GM23338 (cell line): ENCODE measurements around the gene TFIP11. TPM values are rescaled to one million over a fixed set of nuclear protein-coding genes. Genes with fewer than 3 reads are reported as not detected.

Experiments
- ATAC-seq: fragments of 200-7000 bp; cut with Tn5 transposase; 3 replicates; pipeline ENCODE4 v1.9.1; 2020
- DNase-seq: peaks from one replicate; pipeline ENCODE4 v3.0.0-alpha.2; 2015; ENCODE audit warnings: low spot score
- H2AFZ ChIP-seq: fragments of 200-600 bp; sonication (generic); 2 replicates; pipeline ENCODE4 v1.8.0; 2016; ENCODE audit warnings: antibody characterized with exemption, mild to moderate bottlenecking, moderate library complexity
- H3F3A ChIP-seq: fragments of 200-600 bp; sonication (generic); replicated peaks from 2 replicates; pipeline ENCODE4 v1.8.0; 2017; ENCODE audit warnings: antibody characterized with exemption, mixed run types, low read depth
- H3K27ac ChIP-seq: fragments of 200-600 bp; sonication (generic); 2 replicates; pipeline ENCODE4 v1.6.1; 2016; ENCODE audit warnings: low read depth
- H3K27me3 ChIP-seq: fragments of 200-600 bp; sonication (generic); 2 replicates; pipeline ENCODE4 v1.8.0; 2016; ENCODE audit warnings: mild to moderate bottlenecking, mixed run types, moderate library complexity; ENCODE audit not compliant: insufficient read depth
- H3K36me3 ChIP-seq: fragments of 200-600 bp; sonication (generic); 2 replicates; pipeline ENCODE4 v1.8.0; 2016; ENCODE audit warnings: mild to moderate bottlenecking; ENCODE audit not compliant: insufficient read depth
- H3K4me1 ChIP-seq: fragments of 200-600 bp; sonication (generic); 2 replicates; pipeline ENCODE4 v1.8.0; 2016; ENCODE audit warnings: mild to moderate bottlenecking, moderate library complexity; ENCODE audit not compliant: insufficient read depth
- H3K4me2 ChIP-seq: fragments of 200-600 bp; sonication (generic); 2 replicates; pipeline ENCODE4 v1.7.1; 2017; ENCODE audit warnings: mixed run types
- H3K4me3 ChIP-seq: fragments of 200-600 bp; sonication (generic); 2 replicates; pipeline ENCODE4 v1.6.1; 2016; ENCODE audit warnings: mixed run types
- H3K79me2 ChIP-seq: fragments of 200-600 bp; sonication (generic); replicated peaks from 2 replicates; pipeline ENCODE4 v1.8.0; 2017; ENCODE audit warnings: mild to moderate bottlenecking; ENCODE audit not compliant: insufficient read depth
- H3K9me2 ChIP-seq: fragments of 200-600 bp; sonication (generic); 2 replicates; pipeline ENCODE4 v1.8.0; 2017; ENCODE audit not compliant: insufficient read depth
- H4K20me1 ChIP-seq: fragments of 200-600 bp; sonication (generic); replicated peaks from 2 replicates; pipeline ENCODE4 v1.8.0; 2017; ENCODE audit warnings: mild to moderate bottlenecking; ENCODE audit not compliant: insufficient read depth
- H3K27ac Mint-ChIP-seq: 2 replicates; pipeline ENCODE4 v1.8.0; 2020; ENCODE audit warnings: inconsistent platforms, mild to moderate bottlenecking, moderate library complexity, mixed read lengths
- H3K27me3 Mint-ChIP-seq: 3 replicates; pipeline ENCODE4 v1.8.0; 2022; ENCODE audit warnings: low read depth, mild to moderate bottlenecking, moderate library complexity, mixed read lengths, inconsistent platforms; ENCODE audit not compliant: insufficient read depth, poor library complexity
- H3K36me3 Mint-ChIP-seq: 3 replicates; pipeline ENCODE4 v1.8.0; 2021; ENCODE audit warnings: low read depth, mild to moderate bottlenecking, inconsistent platforms, moderate library complexity, mixed read lengths
- H3K4me1 Mint-ChIP-seq: 3 replicates; pipeline ENCODE4 v1.8.0; 2020; ENCODE audit warnings: mild to moderate bottlenecking, inconsistent platforms, mixed read lengths
- H3K4me3 Mint-ChIP-seq: 3 replicates; pipeline ENCODE4 v1.8.0; 2021; ENCODE audit warnings: moderate library complexity, mild to moderate bottlenecking, inconsistent platforms, mixed read lengths
- H3K9me3 Mint-ChIP-seq: 3 replicates; pipeline ENCODE4 v1.8.0; 2020; ENCODE audit warnings: moderate library complexity, mild to moderate bottlenecking, inconsistent platforms, mixed read lengths
- CREB1 ChIP-seq: fragments of 250-450 bp; sonication (Bioruptor Pico); IDR thresholded peaks from 2 replicates; pipeline ENCODE4 v1.5.0; 2020; ENCODE audit warnings: low read depth, mild to moderate bottlenecking, moderate library complexity
- ETS1 ChIP-seq: IDR thresholded peaks from 2 replicates; pipeline ENCODE4 v1.6.1; 2016; ENCODE audit warnings: antibody characterized with exemption
- EZH2 ChIP-seq: fragments of 200-600 bp; sonication (generic); IDR thresholded peaks from one replicate; pipeline ENCODE4 v1.8.0; 2017; ENCODE audit warnings: antibody characterized with exemption, mild to moderate bottlenecking, low read depth; ENCODE audit not compliant: unreplicated experiment
- EZH2phosphoT487 ChIP-seq: fragments of 200-600 bp; sonication (generic); IDR thresholded peaks from one replicate; pipeline ENCODE4 v1.8.1; 2018; ENCODE audit warnings: antibody characterized with exemption; ENCODE audit not compliant: unreplicated experiment
- JUNB ChIP-seq: IDR thresholded peaks from one replicate; pipeline ENCODE4 v1.6.1; 2016; ENCODE audit warnings: antibody characterized with exemption; ENCODE audit not compliant: unreplicated experiment
- NANOG ChIP-seq: IDR thresholded peaks from 2 replicates; pipeline ENCODE4 v1.6.1; 2016; ENCODE audit warnings: antibody characterized with exemption, borderline replicate concordance
- POLR2AphosphoS5 ChIP-seq: IDR thresholded peaks from 2 replicates; pipeline ENCODE4 v1.6.1; 2016; ENCODE audit warnings: antibody characterized with exemption, low read depth
- ZNF114 ChIP-seq: fragments of 250-450 bp; sonication (Bioruptor Pico); IDR thresholded peaks from 2 replicates; pipeline ENCODE4 v1.5.0; 2020; ENCODE audit warnings: mild to moderate bottlenecking, moderate library complexity
- ZNF331 ChIP-seq: fragments of 250-450 bp; sonication (Bioruptor Pico); IDR thresholded peaks from 2 replicates; pipeline ENCODE4 v1.5.0; 2020; ENCODE audit warnings: low read depth, mild to moderate bottlenecking, moderate library complexity
- polyA plus RNA-seq: library from polyadenylated mRNA; unstranded; fragments of >200 nt; fragmentation: Nextera tagmentation; extraction: Ambion mirVana; gene quantifications from 2 replicates; pipeline ENCODE4 v1.2.1, GENCODE V29; 2016
- total RNA-seq: library from RNA; depleted of rRNA; stranded (reverse); fragments of >200 nt; shearing (Covaris generic); gene quantifications from 2 replicates; pipeline ENCODE4 v1.2.3, GENCODE V29; 2014
- TF ChIP-seq, protein P1 (sequence below), 2 experiments: fragments of 200-600 bp in 1 of 2; sonication (generic) in 1 of 2; conservative IDR thresholded peaks; 2 replicates each; pipeline versions ENCODE4 v1.5.1 to v1.6.1; 2016 to 2017; ENCODE audit warnings: antibody characterized with exemption in 2 of 2, low read depth in 2 of 2, mild to moderate bottlenecking in 2 of 2, moderate library complexity in 1 of 2
- TF ChIP-seq, protein P2 (sequence below): IDR thresholded peaks from one replicate; pipeline ENCODE4 v1.6.1; 2018; ENCODE audit warnings: antibody characterized with exemption; ENCODE audit not compliant: unreplicated experiment

TFIP11 gene
- total and polyA plus RNA-seq, 2 experiments from 2014 or later, result 17.1 to 26.2 TPM

- Mint-ChIP-seq H3K27me3 (peaks cover 3% of the 10 kb centered on the region), H3K4me3 (no peak overlapping the region), H3K36me3 (peaks cover 61% of the 10 kb centered on the region), H3K4me1 (peaks cover 6% of the 10 kb centered on the region; the same call in 2 of the 3 replicates), H3K27ac (no peak overlapping the region), H3K9me3 (no peaks in the 10 kb centered on the region)
- peaks cover 16% of the 10 kb centered on the region for H3K36me3 ChIP-seq
- no peaks in the 10 kb centered on the region for H3K4me1 ChIP-seq
- H4K20me1 ChIP-seq, result no peaks in the 10 kb centered on the region; the same call in none of the 2 replicates
- no peak for TF ChIP-seq EZH2phosphoT487
- TF ChIP-seq ZNF114, result no peak
- TF ChIP-seq ETS1, result no peak
- TF ChIP-seq, protein P1, sequence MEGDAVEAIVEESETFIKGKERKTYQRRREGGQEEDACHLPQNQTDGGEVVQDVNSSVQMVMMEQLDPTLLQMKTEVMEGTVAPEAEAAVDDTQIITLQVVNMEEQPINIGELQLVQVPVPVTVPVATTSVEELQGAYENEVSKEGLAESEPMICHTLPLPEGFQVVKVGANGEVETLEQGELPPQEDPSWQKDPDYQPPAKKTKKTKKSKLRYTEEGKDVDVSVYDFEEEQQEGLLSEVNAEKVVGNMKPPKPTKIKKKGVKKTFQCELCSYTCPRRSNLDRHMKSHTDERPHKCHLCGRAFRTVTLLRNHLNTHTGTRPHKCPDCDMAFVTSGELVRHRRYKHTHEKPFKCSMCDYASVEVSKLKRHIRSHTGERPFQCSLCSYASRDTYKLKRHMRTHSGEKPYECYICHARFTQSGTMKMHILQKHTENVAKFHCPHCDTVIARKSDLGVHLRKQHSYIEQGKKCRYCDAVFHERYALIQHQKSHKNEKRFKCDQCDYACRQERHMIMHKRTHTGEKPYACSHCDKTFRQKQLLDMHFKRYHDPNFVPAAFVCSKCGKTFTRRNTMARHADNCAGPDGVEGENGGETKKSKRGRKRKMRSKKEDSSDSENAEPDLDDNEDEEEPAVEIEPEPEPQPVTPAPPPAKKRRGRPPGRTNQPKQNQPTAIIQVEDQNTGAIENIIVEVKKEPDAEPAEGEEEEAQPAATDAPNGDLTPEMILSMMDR (conservative IDR thresholded peaks at IDR 0.05; ENCODE audit: low read depth in 2 of 2), result no peak
- no peak for TF ChIP-seq NANOG
- TF ChIP-seq, protein P2, sequence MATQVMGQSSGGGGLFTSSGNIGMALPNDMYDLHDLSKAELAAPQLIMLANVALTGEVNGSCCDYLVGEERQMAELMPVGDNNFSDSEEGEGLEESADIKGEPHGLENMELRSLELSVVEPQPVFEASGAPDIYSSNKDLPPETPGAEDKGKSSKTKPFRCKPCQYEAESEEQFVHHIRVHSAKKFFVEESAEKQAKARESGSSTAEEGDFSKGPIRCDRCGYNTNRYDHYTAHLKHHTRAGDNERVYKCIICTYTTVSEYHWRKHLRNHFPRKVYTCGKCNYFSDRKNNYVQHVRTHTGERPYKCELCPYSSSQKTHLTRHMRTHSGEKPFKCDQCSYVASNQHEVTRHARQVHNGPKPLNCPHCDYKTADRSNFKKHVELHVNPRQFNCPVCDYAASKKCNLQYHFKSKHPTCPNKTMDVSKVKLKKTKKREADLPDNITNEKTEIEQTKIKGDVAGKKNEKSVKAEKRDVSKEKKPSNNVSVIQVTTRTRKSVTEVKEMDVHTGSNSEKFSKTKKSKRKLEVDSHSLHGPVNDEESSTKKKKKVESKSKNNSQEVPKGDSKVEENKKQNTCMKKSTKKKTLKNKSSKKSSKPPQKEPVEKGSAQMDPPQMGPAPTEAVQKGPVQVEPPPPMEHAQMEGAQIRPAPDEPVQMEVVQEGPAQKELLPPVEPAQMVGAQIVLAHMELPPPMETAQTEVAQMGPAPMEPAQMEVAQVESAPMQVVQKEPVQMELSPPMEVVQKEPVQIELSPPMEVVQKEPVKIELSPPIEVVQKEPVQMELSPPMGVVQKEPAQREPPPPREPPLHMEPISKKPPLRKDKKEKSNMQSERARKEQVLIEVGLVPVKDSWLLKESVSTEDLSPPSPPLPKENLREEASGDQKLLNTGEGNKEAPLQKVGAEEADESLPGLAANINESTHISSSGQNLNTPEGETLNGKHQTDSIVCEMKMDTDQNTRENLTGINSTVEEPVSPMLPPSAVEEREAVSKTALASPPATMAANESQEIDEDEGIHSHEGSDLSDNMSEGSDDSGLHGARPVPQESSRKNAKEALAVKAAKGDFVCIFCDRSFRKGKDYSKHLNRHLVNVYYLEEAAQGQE, result no peak
- no peak for TF ChIP-seq POLR2AphosphoS5
- no peak for TF ChIP-seq JUNB
- no peak for TF ChIP-seq EZH2
- no peak for TF ChIP-seq CREB1 (CRISPR knock-in tag)
- TF ChIP-seq ZNF331, result no peak
- H3F3A ChIP-seq, result peaks cover 11% of the 10 kb centered on the region; the same call in 1 of the 2 replicates
- H3K79me2 ChIP-seq, result peaks cover 15% of the 10 kb centered on the region; the same call in 1 of the 2 replicates
- ATAC-seq (no peak), DNase-seq (no peak)
- no peaks in the 10 kb centered on the region for H3K9me2 ChIP-seq
- no peak overlapping the region for H2AFZ ChIP-seq
- no peak overlapping the region for H3K4me2 ChIP-seq
- no peak overlapping the region for H3K27ac ChIP-seq
- no peaks in the 10 kb centered on the region for H3K27me3 ChIP-seq
- H3K4me3 ChIP-seq, result no peak overlapping the region
These were observed 49.6 kb downstream of the TFIP11 start for GRCh38 chr22:26462641-26463040.
